SK-N-MC (cell line): Measurements from ENCODE around the gene ZNF549.

Experiments used
- DNase-seq: peaks from one replicate; pipeline ENCODE4 v3.0.0-alpha.2; 2011; ENCODE audit warnings: low read depth, low spot score
- H3K27ac ChIP-seq: fragments of 200-600 bp; sonication (generic); 2 replicates; pipeline ENCODE4 v1.5.1; 2016; ENCODE audit warnings: mixed run types
- H3K36me3 ChIP-seq: fragments of 200-600 bp; sonication (generic); 2 replicates; pipeline ENCODE4 v1.6.1; 2017; ENCODE audit warnings: antibody characterized with exemption, low read length, mixed read lengths; ENCODE audit not compliant: insufficient read depth
- H3K4me3 ChIP-seq: fragments of 200-600 bp; sonication (generic); 2 replicates; pipeline ENCODE4 v1.5.1; 2016
- H3K9ac ChIP-seq: fragments of 200-600 bp; sonication (generic); 2 replicates; pipeline ENCODE4 v1.8.0; 2017; ENCODE audit warnings: mixed run types, mixed read lengths; ENCODE audit not compliant: insufficient read length
- H3K9me3 ChIP-seq: fragments of 200-600 bp; sonication (generic); 2 replicates; pipeline ENCODE4 v1.6.1; 2017; ENCODE audit warnings: low read depth, mild to moderate bottlenecking, antibody characterized with exemption, low read length, moderate library complexity, mixed read lengths
- EZH2 ChIP-seq: fragments of 200-600 bp; sonication (generic); IDR thresholded peaks from one replicate; pipeline ENCODE4 v1.6.1; 2017; ENCODE audit warnings: antibody characterized with exemption
- FOXP2 ChIP-seq: optimal IDR thresholded peaks from 2 replicates; pipeline ENCODE3; 2011; ENCODE audit warnings: mild to moderate bottlenecking, moderate library complexity; ENCODE audit not compliant: insufficient read depth; ENCODE audit errors: extremely low read length, control extremely low read depth
- POLR2AphosphoS5 ChIP-seq: IDR thresholded peaks from 2 replicates; pipeline ENCODE4 v1.6.1; 2012; ENCODE audit warnings: mild to moderate bottlenecking, low read depth, low read length, borderline replicate concordance

The ZNF549 gene

DNA sequence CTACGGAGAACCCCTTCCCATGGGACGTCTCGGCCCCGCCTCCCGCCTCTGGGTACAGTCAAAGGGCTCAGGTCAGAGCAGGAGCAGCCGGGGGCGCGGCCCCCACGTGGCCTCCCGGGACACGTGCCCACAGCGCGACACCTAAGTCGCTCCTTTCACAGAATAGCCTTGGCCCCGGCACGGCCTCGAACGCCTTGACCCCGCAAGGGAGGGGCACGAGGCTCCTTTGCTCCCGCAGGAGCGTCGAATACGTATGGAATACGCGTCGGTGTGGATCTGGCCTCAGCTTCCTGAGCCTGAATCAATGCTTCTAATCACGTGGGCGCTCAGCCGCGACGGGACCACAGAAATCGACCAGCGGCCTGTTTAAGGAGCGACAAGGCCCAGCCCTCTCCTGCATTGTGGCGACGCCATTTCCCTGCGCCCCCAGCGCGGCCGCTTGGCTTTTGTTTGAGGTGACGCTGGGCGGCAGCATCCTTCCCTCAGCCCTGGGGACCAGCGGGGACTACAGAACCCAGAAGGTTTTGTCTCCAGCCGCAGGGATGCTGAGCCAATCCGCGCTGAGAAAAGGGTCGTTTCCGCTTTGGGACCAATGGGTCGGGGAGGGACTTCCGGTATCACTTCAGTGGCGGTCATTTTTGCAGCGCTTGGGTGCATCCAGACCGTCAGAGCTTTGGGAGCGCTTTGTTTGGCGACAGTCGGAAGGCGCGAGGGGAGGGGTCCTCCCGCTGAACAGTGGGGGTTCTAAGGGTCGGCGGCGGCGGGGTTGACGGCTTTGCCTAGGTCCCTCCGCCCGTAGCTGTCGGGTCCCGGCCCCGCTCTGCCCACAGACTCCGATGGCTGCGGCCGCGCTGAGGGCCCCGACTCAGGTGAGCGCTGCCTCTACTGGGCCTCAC is 56.6 kb downstream of the ZNF549 start, which contains the start of gene ZIK1:
Gene ZIK1 (plus strand): TSS at position 625 of the 896 bp plus-strand sequence. CDS start 212 bp downstream, at position 837.
- H3K9ac ChIP-seq = no peak within 1 kb of the TSS
- no peak for DNase-seq
- no peaks in the 10 kb centered on the region for H3K36me3 ChIP-seq
- peaks cover 5% of the 10 kb centered on the region; the same call in 1 of the 2 replicates for H3K9me3 ChIP-seq
- H3K27ac ChIP-seq = no peak within 1 kb of the TSS
- H3K4me3 ChIP-seq = peak within 1 kb of the TSS; percentile 35
- TF ChIP-seq EZH2 (no peak), POLR2AphosphoS5 (peak; percentile 15; the same call in 1 of the 2 replicates)

DNA sequence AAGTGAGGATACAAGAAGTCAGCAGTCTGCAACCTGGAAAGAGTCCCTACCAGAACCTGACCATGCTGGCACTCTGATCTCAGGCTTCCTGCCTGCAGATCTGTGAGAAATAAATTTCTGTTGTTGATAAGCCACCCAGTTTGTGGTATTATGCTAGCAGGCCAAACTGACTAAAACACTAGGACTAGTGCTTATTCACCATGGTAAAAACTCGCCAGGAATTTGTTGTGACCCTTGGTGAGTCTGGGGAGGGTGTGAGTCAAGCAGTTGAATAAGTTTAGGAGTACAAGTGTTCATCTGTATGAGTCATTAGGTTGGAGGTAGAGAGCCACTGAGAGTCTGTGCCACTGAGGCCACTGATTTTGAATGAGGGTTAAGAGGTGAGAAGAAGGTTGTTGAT is 60.4 kb downstream of the ZNF549 start:
- no peak for DNase-seq
- TF ChIP-seq EZH2 = no peak
- TF ChIP-seq FOXP2 = no peak
- no peak for TF ChIP-seq POLR2AphosphoS5
- Histone ChIP-seq H3K9me3 (no peaks in the 10 kb centered on the region), H3K36me3 (no peaks in the 10 kb centered on the region), H3K9ac (no peak overlapping the region), H3K4me3 (no peak overlapping the region), H3K27ac (no peak overlapping the region)

DNA sequence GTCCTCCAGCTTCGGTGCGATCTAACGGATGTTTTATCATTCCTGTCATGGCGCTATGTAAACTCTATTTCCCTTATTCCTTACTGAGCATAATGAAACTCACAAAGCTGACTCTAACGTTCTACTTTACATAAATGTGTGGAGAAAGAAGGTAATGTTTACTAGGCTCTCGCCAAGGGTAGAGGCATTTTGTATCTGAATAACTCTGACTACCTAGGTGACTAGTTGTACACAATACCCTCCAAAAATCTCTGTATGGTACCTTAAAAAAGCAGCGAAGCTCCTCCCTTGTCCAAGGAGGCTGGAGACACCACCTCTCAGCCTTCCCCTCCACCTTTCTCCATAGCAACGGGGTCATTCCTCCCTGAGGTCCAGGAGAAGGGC is 72.2 kb downstream of the ZNF549 start:
- Histone ChIP-seq H3K27ac (no peak overlapping the region), H3K9me3 (peaks cover 4% of the 10 kb centered on the region; the same call in 1 of the 2 replicates), H3K4me3 (peak overlapping the region; percentile 87), H3K9ac (peak overlapping the region; percentile 86), H3K36me3 (peaks cover 7% of the 10 kb centered on the region; the same call in 1 of the 2 replicates)
- no peak for DNase-seq
- TF ChIP-seq EZH2 (no peak), FOXP2 (no peak), POLR2AphosphoS5 (no peak)

DNA sequence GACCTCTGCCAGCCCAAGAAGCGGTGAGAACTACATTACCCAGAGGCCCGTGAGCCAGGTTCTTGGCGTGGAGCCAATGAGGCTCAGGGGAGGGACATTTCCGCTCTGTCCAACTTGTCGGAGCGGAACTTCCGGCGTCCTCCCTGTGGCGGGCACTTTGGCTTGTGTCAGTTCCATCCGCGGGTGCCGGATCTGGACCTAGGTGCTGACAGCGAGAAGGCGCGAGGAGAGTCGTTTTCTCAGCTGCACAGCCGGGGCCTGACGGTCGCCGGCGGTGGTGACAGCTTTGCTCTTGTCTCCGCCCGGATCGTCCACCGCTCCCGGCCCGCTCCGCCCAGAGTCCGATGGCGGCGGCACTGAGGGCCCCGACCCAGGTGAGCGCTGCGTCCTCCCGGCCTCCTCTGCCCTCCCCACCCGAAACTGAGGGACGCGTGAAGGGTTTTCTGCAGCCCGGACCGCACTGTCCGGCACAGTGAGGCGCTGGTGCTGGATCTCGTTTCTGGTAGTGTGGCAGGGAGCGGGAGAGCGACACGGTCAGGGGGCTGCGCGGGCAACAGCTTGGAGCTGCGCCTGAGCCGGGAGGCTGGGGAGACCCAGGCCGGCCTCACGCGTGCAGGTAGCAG is 72.7 kb downstream of the ZNF549 start, which contains the start of gene ZNF530:
Gene ZNF530 (plus strand): TSS at position 125 of the 623 bp plus-strand sequence. CDS start 4,461 bp downstream, outside the sequence.
- TF ChIP-seq POLR2AphosphoS5 (peak; percentile 64), EZH2 (no peak)
- Histone ChIP-seq H3K36me3 (peaks cover 12% of the 10 kb centered on the region; the same call in 1 of the 2 replicates), H3K27ac (no peak within 1 kb of the TSS), H3K9ac (peak within 1 kb of the TSS; percentile 86), H3K9me3 (peaks cover 4% of the 10 kb centered on the region; the same call in 1 of the 2 replicates), H3K4me3 (peak within 1 kb of the TSS; percentile 87)
- DNase-seq = no peak

DNA sequence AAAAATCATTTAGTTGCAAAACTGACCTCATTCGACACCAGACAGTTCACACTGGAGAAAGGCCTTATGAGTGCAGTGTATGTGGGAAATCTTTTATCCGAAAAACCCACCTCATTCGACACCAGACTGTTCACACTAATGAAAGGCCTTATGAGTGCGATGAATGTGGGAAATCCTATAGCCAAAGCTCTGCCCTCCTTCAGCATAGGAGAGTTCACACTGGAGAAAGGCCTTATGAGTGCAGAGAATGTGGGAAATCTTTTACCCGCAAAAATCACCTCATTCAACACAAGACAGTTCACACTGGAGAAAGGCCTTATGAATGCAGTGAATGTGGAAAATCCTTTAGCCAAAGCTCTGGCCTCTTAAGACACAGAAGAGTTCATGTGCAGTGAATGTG is 79.8 kb downstream of the ZNF549 start:
- Histone ChIP-seq H3K27ac (no peak overlapping the region), H3K36me3 (peaks cover 38% of the 10 kb centered on the region), H3K9ac (no peak overlapping the region), H3K9me3 (peaks cover 12% of the 10 kb centered on the region), H3K4me3 (no peak overlapping the region)
- DNase-seq = no peak
- TF ChIP-seq POLR2AphosphoS5 (no peak), EZH2 (no peak), FOXP2 (no peak)
